ENCODE measurements around the gene SERGEF. TPM values are rescaled to one million over a fixed set of nuclear protein-coding genes. Genes with fewer than 3 reads are reported as not detected.

SERGEF gene
- total RNA-seq, 1 experiment from 2014 or later: 31.4 TPM

DNA sequence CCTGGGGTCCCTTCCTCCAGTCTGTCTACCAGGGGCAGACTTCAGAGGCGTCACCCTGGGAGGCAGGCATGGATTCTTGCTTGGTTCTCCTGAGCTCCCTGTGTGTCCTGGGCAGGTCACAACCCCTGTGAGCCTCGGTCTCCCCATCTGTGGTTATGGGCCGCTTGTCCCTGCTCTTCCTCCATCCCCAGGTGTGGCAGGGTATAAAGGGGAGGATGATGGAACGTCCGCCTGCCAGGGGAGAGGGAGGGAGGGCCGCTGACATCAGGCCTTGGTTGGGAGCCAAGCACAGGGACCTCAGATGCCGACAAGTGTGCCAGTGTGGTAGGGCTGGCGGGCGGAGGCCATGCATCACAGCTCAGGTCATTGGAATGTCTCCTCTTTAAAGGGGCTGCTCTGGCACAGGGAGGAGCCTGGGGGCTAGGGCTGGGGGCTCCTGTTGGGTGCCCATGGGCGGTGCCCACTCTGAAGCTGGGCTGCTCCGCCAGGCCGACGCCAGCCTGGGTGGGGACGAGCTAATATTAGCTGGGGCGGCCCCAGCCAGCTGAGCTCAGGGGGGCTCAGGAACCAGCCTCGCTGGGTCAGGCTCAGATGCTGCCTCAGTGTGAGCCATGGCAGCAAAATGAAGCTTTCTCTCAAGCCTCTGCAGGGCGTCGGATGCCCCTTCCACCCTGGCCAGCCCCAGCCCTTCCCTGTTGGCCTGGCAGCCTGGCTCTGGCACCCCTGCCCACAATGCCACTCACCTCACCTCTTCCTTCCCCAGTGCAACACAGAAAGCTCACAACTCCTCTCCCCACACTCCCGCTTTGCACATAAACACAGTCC, 265.5 kb downstream of the SERGEF start:
- Histone ChIP-seq H3K23me2 (ENCODE audit: insufficient read length, low read depth, low read length, poor library complexity, severe bottlenecking) (no peaks in the 10 kb centered on the region), H3K79me2 (ENCODE audit: insufficient read depth, low read length) (no peaks in the 10 kb centered on the region), H3K4me2 (ENCODE audit: insufficient read depth, insufficient read length, low read length) (no peak overlapping the region), H3K56ac (ENCODE audit: insufficient read length, low read depth, low read length) (no peak overlapping the region), H2BK15ac (ENCODE audit: low read depth, low read length) (no peak overlapping the region), H3K27me3 (ENCODE audit: insufficient read depth, low read length) (no peaks in the 10 kb centered on the region), H2BK120ac (ENCODE audit: low read depth, low read length, poor library complexity, severe bottlenecking) (no peak overlapping the region), H2AK5ac (ENCODE audit: insufficient read length, low read length) (no peak overlapping the region), H4K5ac (ENCODE audit: insufficient read length, low read depth, low read length) (no peak overlapping the region), H3T11ph (ENCODE audit: low read length) (no peak overlapping the region), H2AFZ (ENCODE audit: low read length) (no peak overlapping the region), H3K9ac (ENCODE audit: extremely low read depth, insufficient read length, low read length) (no peak overlapping the region), H4K91ac (ENCODE audit: insufficient read length, low read depth, low read length) (no peak overlapping the region), H3K4me1 (ENCODE audit: insufficient read depth, low read length) (no peaks in the 10 kb centered on the region), H3K23ac (ENCODE audit: insufficient read length, low read depth, low read length) (no peak overlapping the region), H3K18ac (ENCODE audit: insufficient read length, low read depth, low read length) (no peak overlapping the region), H3K9me3 (ENCODE audit: control insufficient read depth, low read depth, low read length) (no peaks in the 10 kb centered on the region), H2BK20ac (ENCODE audit: low read depth, low read length, poor library complexity, severe bottlenecking) (no peak overlapping the region), H2BK12ac (ENCODE audit: insufficient read length, low read depth, low read length) (no peak overlapping the region), H4K8ac (replicated peaks; ENCODE audit: insufficient read length, low read depth, low read length) (no peak overlapping the region), H2BK5ac (ENCODE audit: insufficient read length, low read length) (no peak overlapping the region), H3K79me1 (ENCODE audit: insufficient read depth, low read depth, low read length, poor library complexity, severe bottlenecking) (no peaks in the 10 kb centered on the region), H3K27ac (ENCODE audit: insufficient read length, low read depth, low read length) (no peak overlapping the region), H3K4ac (ENCODE audit: low read depth, low read length) (no peak overlapping the region), H3K14ac (ENCODE audit: insufficient read depth, low read length) (no peak overlapping the region), H4K20me1 (ENCODE audit: control insufficient read depth, insufficient read depth, insufficient read length) (no peaks in the 10 kb centered on the region)
- H3K27ac Mint-ChIP-seq: no peak overlapping the region
- peaks cover 20% of the 10 kb centered on the region for H3K27me3 Mint-ChIP-seq (ENCODE audit: low read depth)
- H3K36me3 Mint-ChIP-seq (ENCODE audit: insufficient read depth in 1 of 3, low read depth in 3 of 3): no peaks in the 10 kb centered on the region
- H3K4me1 Mint-ChIP-seq: no peaks in the 10 kb centered on the region
- DNase-seq: no peak
- H3K4me3 Mint-ChIP-seq: no peak overlapping the region
- TF ChIP-seq, protein P1, sequence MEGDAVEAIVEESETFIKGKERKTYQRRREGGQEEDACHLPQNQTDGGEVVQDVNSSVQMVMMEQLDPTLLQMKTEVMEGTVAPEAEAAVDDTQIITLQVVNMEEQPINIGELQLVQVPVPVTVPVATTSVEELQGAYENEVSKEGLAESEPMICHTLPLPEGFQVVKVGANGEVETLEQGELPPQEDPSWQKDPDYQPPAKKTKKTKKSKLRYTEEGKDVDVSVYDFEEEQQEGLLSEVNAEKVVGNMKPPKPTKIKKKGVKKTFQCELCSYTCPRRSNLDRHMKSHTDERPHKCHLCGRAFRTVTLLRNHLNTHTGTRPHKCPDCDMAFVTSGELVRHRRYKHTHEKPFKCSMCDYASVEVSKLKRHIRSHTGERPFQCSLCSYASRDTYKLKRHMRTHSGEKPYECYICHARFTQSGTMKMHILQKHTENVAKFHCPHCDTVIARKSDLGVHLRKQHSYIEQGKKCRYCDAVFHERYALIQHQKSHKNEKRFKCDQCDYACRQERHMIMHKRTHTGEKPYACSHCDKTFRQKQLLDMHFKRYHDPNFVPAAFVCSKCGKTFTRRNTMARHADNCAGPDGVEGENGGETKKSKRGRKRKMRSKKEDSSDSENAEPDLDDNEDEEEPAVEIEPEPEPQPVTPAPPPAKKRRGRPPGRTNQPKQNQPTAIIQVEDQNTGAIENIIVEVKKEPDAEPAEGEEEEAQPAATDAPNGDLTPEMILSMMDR (conservative IDR thresholded peaks at IDR 0.05): no peak
- WGBS (ENCODE audit: extremely low coverage, insufficient read length, low lambda C conversion rate): no CpG with 5 or more reads among the region's 19 CpGs
- H3K9me3 Mint-ChIP-seq: no peaks in the 10 kb centered on the region
